ENCODE results near the gene CCDC3.
"Not testable (repeated sequence)": the region's sequence is repeated elsewhere in the genome, so short reads cannot be mapped to it uniquely, and the experiment has no call there.

The CCDC3 gene

GRCh38 chr10:13001041-13001886 lies at the start of gene CCDC3:
CCDC3 (minus strand) TSS chr10:13001713; CDS start chr10:13001570, 143 bp downstream.
- DNase-seq (ENCODE audit: low spot score): no peak

GRCh38 chr10:13051126-13051694 lies 49.7 kb upstream of the CCDC3 start:
- no peak for DNase-seq (ENCODE audit: low spot score)

- DNase-seq (ENCODE audit: low spot score): no peak
Measured at GRCh38 chr10:13049774-13050420, 48.4 kb upstream of the CCDC3 start.

- DNase-seq (ENCODE audit: low spot score): no peak
Measured at GRCh38 chr10:13048762-13049161, 47.2 kb upstream of the CCDC3 start.

GRCh38 chr10:13047529-13048206 lies 46.2 kb upstream of the CCDC3 start:
- DNase-seq (ENCODE audit: low spot score): no peak

- no peak for DNase-seq (ENCODE audit: low spot score)
Measured at GRCh38 chr10:13046851-13047528, 45.5 kb upstream of the CCDC3 start.

GRCh38 chr10:13043520-13043919 lies 42.0 kb upstream of the CCDC3 start:
- no peak for DNase-seq (ENCODE audit: low spot score)

GRCh38 chr10:13039761-13040160 lies 38.2 kb upstream of the CCDC3 start:
- no peak for DNase-seq (ENCODE audit: low spot score)

- no peak for DNase-seq (ENCODE audit: low spot score)
Measured at GRCh38 chr10:13038391-13038790, 36.9 kb upstream of the CCDC3 start.

- no peak for DNase-seq (ENCODE audit: low spot score)
Measured at GRCh38 chr10:13037832-13038231, 36.3 kb upstream of the CCDC3 start.

GRCh38 chr10:13036841-13037240 lies 35.3 kb upstream of the CCDC3 start:
- no peak for DNase-seq (ENCODE audit: low spot score)

- not testable (repeated sequence) for DNase-seq (ENCODE audit: low spot score)
Measured at GRCh38 chr10:13035731-13036130, 34.2 kb upstream of the CCDC3 start.

- no peak for DNase-seq (ENCODE audit: low spot score)
Measured at GRCh38 chr10:13026873-13027272, 25.4 kb upstream of the CCDC3 start.

GRCh38 chr10:13023754-13024153 lies 22.2 kb upstream of the CCDC3 start:
- no peak for DNase-seq (ENCODE audit: low spot score)

- no peak for DNase-seq (ENCODE audit: low spot score)
Measured at GRCh38 chr10:13019280-13019679, 17.8 kb upstream of the CCDC3 start.

GRCh38 chr10:13018171-13018570 lies 16.7 kb upstream of the CCDC3 start:
- DNase-seq (ENCODE audit: low spot score): no peak

GRCh38 chr10:13016886-13017285 lies 15.4 kb upstream of the CCDC3 start:
- DNase-seq (ENCODE audit: low spot score): no peak

- DNase-seq (ENCODE audit: low spot score): no peak
Measured at GRCh38 chr10:13016426-13016825, 14.9 kb upstream of the CCDC3 start.

GRCh38 chr10:13006037-13006436 lies 4.5 kb upstream of the CCDC3 start:
- DNase-seq (ENCODE audit: low spot score): no peak

- DNase-seq (ENCODE audit: low spot score): no peak
Measured at GRCh38 chr10:13003759-13004158, 2.2 kb upstream of the CCDC3 start.

- no peak for DNase-seq (ENCODE audit: low spot score)
Measured at GRCh38 chr10:13003004-13003403, 1.5 kb upstream of the CCDC3 start.

GRCh38 chr10:13001887-13002212 lies 337 bp upstream of the CCDC3 start:
- no peak for DNase-seq (ENCODE audit: low spot score)
